Stimulated activated CD8-positive, alpha-beta memory T cell treated with anti-CD3 and anti-CD28 coated beads, Interleukin-15, amount 100 ng/mL, for 1 hour (primary cell): ENCODE measurements around the gene TSHZ1.
"Not testable (repeated sequence)": the region's sequence is repeated elsewhere in the genome, so short reads cannot be mapped to it uniquely, and the experiment has no call there.

ENCODE experiments used
- DNase-seq: peaks from one replicate; pipeline ENCODE4 v3.0.0-alpha.2; 2020; ENCODE audit warnings: low read depth

Gene TSHZ1

DNA sequence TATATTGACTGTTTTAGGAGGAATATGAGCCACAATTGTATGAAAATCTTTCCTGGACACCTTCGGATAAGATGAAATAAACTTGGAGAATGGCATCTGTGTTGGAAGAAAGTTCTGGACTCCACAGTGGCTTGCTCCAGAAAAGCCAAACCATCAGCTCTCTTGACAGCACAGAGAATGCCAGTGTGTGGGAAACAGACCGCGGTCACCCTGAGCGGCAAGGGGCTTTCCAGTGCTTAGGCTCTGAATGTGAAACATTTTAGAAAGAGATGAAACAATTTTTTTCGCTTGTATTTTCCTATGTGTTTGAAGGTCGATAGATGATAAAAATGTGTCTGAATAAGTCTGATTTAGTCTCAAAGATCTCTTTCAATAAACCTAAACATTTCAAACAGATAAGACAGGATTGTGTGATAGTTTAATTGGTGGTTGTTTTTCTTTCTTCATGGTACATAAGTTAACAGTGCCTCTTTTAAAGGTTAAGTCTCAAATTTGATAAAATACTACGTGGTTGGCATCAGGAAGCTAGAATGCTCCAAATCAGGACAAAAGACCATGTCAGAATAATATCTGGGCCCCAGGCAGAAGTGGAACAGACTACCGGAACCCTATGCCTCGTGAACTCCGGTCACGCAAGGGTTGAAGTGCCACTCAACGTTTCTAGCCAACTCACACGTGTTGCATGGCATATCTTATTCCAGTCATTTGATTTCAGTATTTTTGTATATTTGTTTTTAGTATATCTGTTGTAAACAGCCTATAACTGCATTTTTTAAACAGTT lies 30.6 kb upstream of the TSHZ1 start:
- DNase-seq, result no peak

DNA sequence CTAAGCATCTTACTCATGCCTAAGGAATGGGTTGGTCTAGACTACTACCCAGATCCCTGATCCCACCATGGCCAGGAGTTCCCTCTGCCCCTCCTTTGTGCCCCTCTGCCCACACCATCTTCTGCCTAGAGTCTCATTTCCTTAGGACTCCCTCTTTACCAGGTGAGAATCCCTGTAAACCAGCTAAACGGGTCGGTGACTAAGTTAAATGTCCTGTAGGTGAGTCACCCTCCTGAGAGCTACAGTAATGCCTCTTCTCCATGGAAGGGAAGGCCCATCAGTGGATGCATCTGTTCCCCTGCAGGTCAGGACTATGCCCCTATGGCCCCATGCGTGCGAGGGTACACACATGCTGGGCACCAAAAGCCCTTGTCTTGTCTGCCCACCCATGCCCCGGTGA lies 27.1 kb upstream of the TSHZ1 start:
- DNase-seq, result no peak

DNA sequence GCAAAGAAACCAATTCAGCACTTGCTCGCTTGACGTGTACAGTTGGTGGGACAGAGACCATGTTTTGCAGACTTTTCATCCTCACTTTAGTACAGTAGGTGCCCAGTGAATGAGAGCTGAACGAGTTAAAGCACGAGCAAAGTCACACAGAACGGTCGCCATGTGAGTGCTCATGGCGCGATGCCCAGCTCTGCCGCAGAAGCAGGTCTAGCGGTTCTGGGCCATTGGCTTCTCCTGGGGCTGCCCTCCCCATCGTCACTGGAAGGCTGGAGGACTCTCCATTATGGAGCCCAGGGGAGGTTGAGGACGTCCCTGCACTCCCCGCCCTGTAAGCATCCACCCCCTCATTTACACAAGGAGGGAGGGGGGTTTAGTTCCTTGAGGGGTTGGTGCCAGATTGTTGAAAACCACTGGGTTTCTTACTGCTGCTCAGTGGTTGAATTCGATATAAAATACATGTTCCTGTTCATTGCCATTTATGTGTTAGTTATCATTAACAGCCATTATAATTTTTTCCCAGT lies 26.6 kb upstream of the TSHZ1 start:
- DNase-seq, result no peak

DNA sequence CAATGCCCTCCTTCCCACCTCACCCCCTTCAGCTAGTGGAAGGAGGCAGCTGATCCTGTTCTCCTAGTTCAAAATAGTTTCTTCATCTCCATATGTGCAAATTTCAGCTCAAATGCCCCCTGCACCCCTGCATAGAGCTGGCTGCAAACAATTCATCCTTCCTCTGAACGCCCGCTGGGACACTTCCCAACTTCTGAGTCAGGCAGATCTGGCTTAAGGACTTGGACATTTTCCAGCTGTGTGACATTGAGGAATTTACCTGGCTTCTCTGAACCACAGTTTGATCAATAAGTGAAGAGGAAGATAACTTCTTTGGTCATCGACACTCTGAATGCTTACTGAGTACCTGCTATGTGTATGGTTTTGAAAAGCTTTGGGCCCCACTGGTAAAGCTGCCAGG lies 25.1 kb upstream of the TSHZ1 start:
- no peak for DNase-seq

DNA sequence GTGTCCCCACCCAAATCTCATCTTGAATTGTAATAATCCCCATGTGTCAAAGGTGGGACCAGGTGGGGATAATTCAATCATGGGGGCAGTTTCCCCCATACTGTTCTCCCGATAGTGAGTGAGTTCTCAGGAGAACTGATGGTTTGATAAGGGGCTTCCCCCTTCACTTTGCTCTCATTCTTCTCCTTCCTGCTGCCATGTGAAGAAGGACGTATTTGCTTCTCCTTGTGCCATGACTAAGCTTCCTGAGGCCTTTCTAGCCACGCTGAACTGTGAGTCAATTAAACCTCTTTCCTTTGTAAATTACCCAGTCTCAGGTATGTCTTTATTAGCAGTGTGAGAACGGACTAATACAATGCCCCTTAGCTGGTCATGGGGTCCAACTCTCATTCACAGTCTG lies 22.9 kb upstream of the TSHZ1 start:
- DNase-seq, result not testable (repeated sequence)

DNA sequence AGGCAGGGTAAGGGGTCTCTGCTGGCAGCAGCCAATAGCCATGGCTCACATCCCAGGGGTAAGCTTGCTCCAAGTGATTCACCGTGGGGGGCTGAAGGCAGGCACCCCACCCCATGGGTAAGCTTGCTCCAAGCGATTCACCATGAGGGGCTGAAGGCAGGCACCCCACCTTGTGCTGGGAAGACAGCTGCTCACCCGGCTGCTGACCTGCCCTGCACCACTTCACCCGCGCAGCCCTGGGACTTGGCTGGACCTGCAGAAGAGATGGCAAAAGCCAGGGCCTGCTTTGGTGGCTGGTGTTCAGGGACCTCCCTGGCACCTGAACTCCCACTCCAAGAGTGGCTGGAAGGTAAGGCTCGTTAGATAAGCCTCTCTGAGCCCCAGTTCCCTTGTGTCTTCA lies 20.9 kb upstream of the TSHZ1 start:
- DNase-seq, result no peak

DNA sequence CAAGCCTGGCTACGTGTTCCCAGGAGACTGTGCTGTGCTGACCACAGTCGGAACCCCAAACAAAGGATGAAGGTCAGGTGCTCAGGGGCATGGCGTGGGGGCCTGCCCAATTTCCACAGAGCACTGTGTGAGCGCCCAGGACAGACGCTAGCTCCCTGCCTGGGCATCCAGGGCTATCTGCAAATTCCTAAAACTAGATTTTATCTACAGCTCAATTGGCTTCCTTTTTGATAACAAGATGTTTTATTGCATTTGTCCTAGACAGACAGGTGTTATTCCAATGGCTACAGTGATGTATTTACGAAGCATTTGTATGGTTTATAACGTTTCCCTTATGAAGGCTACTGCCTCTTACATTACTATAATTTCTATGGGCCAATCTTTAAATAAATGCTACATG lies 17.7 kb upstream of the TSHZ1 start:
- DNase-seq, result no peak

DNA sequence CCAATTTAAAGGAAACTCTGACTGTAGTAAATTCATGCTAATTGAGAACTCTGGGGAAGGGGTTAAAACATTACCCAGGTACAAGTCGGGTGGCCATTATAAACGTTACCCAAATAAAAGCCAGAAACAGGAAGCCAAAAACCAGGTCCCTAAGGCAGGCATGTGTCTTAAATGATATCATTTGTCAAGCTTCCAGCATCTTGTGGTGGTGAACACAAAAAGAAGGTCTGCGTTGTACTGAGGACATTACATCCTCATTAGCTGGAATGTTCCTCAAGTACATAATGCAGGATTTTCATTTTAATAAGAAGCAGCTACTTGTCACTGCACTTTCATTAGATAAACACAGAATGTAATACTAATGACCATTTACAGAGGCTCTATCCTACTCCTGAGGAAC lies 12.6 kb upstream of the TSHZ1 start:
- no peak for DNase-seq

DNA sequence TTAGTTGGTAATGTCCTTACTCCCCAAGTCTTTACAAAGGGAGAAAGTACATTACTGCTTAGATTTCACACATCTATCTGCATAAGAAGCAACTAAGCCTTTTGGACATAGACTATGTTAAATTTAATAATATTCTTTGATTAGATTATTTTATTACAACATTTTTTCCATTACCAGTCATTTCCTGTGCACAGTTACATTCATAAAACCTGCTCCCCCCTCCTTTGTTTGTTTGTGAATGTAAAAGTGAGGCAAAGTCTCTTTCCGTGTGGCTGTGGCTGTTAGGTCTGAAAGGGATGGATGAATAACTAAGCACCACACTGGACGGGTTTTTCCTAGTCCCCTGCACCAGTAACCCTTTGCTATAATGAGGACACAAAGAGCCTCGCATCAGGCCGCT lies 11.3 kb upstream of the TSHZ1 start:
- DNase-seq, result no peak

DNA sequence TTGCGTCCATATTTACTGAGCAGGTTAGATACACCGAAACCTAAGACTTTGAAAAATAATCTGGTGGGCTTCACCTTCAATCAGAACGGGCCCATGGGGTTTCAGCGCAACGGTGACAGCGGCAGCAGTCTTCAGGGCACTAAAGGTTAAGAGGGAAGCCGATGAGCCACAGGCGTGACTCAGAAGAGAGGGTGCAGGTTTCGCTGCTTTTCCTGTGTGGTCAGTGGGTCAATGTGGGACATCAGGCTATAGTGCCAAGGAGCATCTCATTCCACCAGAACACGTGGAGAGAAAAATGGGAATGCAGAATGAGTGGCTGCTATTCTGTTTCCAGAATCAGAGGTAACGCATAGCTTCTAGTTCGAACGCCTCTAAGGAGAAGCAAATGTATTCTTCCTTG lies 10.5 kb upstream of the TSHZ1 start:
- DNase-seq, result no peak

DNA sequence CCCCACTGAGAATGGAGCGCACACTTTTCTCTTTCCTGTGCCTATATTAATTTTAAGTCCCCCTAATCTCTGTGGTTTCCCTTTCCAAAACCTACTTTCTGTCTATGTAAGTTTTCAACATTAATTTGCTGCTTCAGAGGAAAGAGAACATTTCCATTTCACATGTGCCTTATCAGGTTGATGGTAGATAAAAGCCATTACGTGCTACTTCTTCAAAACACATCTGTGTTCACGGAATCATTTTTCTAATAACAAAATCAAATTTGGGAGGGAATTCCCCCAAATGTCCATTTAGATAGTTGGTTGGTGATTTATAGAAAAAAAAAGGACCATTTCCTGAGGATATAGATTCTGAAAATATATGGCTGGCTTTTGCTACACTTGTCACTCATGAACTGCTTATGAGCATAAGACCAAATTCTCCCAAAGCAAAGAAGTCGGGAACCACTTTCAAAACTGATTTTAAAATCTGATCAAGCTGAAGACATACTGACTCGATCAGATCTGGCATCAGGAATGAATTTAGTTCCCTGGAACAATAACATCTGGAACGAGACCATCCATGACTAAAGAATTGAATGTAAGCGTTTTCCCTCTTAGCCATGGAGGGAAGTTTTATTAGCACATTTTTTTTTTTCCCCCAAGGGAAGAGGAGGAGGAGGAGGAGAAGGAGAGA lies 9.9 kb upstream of the TSHZ1 start:
- no peak for DNase-seq

DNA sequence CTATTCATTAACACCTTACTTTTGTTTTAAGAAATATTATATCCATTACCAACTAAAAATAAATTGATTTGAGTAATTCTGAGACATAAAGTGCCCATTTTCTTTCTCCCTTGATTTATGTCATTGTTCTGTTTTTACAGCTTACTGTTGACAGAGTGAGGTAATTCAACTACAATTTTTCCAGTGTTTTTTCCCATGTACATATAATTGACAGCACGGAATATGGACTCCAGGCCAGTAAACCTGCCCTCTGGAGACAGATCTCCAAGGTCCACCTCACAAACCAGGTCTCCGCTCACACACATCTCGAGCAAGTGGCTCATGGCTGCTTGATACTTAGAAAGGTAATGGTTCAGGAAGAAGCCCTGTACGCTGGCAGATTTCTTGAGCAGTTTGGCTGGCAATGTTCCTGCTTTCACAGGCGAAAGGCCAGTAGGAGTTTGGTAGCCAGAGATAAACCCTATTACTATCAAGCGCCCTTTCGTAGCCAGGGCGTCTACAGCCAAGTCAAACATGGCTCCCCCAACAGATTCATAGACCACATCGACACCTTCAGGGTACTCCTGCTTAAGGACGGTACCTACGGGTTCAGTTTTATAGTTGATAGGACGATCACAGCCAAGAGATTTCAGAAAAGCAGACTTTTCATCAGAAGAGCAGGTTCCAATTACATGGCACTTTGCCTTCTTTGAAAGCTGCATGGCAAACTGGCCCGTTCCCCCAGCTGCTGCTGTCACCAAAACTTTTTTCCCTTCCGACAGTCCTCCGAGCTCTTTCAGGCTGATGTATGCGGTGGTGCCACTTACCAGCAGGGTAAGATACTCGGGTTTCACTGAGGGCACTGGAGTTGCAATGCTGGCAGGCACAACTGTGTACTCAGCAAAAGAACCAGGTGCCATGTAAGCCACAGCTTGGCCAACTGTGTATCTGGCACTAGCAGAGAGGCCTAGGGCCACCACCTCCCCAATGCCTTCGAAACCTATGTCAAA lies 9.0 kb upstream of the TSHZ1 start:
- no peak for DNase-seq

DNA sequence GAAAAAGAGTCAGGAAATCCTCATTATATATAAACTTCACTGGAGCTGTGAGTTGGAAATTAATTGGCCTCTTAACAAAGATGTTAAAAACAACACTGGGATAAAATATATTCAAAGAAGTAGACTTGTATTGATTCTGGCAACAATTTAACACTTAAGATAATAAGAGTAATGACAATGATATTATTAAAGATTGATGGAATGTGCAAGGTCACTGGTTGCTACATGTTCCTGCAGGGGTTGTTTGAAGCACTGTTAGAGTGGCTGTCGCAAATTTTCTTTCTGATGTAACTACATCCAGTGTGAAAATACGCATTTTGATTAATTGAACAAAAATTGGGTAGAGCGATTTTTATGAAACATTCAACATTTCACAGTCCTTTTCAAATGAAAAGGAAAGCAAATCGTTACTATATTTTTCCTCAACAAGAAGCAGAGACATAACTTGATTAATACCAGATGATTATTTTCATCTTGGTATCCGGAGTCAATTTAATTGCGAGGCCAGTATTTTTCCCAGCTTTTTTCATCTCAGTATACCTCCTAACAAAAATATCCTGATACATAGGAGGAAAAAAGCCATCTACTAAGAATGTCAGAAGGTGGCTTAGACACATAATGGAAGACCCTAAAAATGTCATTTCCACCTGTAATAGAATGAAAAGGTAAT lies 7.8 kb upstream of the TSHZ1 start:
- DNase-seq, result no peak

DNA sequence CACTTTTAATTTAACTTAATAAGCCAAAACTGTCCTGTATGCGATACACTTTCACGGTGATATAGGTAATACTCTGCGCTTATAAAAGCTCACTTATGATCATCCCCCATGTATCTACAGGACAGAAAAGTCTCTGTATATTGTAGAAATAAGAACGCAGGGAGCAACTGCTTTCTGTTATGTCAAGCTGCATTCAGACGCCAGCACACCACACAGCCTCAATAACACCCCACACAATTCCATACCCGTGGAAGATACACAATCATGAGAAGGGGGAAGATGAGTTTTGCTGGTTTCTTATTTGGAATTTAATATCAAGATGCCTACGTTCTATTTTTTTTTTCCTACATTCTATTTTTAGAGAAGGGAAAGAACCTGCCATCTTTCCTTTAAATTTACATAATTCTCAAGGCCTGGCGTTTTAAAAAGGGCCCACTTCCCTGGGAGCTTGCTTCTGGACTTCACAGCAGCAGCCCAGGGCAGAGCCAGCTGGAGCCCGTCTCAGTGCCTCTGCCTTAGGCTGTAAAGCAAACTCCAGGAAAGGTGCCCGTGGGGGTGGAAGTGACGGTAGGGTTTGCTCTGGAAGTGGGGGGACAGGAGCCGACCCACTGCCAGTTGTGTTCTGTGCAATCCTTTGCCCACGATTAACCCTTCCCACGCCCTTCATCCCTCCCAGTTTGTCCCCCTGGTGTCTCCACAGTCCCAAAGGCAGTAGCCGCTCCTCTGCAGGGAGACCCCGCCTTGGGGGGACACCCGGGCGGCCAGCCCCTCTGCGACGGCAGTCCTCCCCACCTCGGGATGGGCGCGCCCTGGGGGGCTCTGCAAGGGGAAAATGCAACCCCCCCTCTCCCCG lies 7.0 kb upstream of the TSHZ1 start:
- DNase-seq, result no peak

DNA sequence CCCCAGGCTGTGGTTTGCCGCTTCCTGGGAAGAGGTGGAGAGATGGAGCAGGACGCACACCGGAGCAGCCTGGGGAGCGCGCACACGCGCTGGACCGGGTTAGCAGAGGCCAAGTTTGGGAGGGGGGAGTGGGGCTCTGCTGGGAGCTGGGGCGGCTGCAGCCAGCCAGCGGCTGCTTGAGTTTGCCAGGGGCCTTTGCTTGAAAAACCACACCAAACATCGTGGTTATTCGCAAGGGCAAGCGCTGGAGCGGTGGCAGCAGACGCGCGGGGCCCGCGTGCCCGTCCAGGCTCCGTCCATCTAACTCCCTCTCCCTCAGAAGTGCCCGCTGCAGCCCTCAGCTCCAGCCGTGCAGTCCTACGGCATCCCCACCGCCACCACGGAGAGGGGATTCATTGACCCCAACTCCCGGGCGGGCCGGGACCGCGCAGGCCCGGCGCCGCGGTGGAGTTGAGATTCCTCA lies 6.3 kb upstream of the TSHZ1 start:
- no peak for DNase-seq

DNA sequence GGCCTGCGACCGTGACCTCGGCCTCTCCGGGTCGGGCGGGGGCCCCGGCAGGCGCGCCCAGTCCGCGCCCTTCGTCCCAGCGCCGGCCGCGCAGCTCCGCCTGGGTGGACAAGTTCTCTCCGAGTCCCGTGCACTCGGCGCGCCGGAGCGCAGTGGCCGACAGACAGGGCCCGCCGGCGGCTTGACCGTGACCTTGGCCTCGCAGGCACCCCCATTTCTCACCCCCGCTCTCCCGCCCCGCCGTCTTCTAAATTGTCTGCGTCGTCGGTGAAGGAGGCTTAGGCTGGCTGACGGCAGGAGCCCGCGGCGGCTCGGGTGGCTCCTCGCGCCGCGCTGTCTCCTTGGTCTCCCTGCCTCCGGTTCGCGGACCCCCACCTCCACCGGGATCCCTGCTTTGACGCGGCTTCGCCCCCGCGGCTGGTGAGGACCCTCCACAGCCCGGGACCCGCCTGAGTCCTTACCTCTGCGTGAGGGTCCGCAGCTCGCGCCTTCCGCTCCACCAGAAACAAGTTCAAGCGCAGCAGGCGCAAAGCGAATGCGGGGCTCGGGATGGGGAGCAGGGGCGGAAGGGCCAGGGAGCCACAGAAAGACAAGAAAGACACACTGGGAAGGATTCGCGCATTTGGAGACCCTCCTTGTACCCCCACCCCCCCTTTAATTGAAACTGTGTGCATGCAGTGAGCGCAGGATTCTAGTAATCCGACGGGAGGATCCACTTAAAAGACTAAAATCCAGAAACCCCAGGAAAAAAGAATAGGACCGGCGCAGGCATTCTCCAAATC lies 5.7 kb upstream of the TSHZ1 start:
- no peak for DNase-seq

DNA sequence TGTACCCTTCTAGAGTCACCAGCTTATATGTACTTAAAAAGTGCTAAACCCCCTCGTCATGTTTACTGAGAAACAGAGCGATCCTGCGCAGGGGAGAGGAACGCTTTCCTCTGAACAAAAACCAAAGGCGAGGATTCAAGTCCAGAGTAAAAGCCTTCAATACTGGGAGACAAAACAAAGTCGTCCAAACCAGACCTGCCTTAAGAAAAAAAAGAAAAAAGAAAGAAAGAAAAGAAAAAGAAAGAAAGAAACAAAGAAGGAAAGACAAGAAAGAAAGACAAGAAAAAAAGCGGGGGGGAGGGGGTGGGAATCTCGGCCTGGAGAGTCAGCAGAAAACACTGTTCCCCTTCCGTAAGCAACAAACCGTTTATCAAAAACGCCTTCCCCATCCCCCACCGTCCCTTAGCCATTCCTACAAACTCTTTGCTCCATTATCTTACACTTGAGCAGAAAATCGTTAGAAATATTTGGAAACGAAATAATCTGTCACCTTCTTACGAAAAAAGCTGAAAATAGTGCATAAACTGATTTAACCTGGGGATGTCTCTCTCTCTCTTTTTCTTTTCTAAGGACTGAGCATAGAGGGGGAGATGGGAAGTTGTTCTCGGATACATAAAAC lies 5.0 kb upstream of the TSHZ1 start:
- DNase-seq, result no peak

DNA sequence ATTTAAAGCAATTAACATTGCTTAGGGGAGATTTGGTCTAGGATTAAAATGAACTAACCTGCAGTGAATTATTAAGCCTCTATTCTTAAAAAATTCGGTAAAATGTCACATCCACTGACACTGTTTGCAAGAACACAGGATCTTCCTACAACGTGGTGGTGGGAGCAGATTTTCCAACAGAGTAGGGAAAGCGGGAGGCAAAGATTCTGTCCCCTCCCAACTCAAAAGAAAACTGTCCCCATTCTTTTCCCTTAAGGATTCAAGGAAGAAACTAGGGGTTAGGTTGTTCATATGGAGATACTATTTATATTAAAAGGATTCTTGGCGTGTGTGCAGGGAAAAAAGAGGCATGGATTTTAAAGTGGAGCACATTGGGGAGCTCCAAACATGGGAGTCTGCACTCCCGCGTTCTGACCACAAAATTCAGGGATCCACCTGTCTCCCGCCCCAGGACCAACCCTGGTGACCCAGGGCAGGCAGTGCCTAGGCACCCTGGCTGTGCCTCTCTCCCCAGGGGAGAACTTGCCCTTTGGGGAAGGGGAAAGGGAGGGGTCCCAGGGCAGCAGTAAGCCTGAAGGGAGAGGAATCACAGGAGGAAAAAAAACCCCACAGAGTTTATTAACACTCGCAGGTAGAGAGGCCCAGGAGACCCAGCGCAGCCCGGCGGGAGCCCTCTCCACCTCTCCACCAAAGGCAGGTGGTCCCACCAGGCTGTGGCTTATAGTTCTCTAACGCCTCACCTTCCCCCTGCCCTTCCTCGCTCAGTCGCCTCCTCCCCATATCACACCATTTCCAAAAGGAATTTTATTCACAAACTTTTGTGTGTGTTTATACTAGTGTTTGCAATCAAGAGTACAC lies 3.9 kb upstream of the TSHZ1 start:
- DNase-seq, result no peak
